Muscle of back (tissue), 11 donors: ENCODE data around the gene PLA2G4B. TPM values are rescaled to one million over a fixed set of nuclear protein-coding genes. Genes with fewer than 3 reads are reported as not detected.

ENCODE experiments used
- DNase-seq, 3 donors: peaks; one replicate each; pipeline versions ENCODE4 v3.0.0 to v3.0.0-alpha.2; 2013
- polyA plus RNA-seq, 10 donors: library from polyadenylated mRNA; unstranded; fragments of 120-200 nt; gene quantifications; one replicate each; pipeline ENCODE4 v1.2.1, GENCODE V29; 2013; ENCODE audit not compliant: insufficient read length in 10 of 10

PLA2G4B gene
- polyA plus RNA-seq, 10 donors = 1.5 to 9.7 (median 6.9) TPM

DNA sequence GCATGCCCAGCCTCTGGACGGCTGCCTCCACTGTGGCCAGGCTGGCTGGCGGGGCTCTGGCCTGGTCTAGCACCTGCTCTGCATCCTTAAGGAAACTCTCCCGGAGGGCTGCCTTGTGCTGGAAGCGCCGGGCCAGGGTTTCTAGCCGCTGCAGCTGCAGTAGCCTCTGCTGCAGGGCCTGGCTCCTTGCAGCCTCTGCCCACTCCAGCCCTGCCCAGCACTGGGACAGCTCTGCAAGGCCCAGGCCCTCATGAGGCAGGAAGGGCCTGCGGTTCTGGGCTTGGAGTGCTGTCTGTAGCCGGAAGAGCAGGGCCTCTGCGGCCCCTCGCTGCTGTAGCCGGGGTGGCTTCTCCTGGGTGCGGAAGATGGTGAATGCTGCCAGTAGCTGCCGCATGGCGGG is 47.2 kb downstream of the PLA2G4B start:
- no peak for DNase-seq

DNA sequence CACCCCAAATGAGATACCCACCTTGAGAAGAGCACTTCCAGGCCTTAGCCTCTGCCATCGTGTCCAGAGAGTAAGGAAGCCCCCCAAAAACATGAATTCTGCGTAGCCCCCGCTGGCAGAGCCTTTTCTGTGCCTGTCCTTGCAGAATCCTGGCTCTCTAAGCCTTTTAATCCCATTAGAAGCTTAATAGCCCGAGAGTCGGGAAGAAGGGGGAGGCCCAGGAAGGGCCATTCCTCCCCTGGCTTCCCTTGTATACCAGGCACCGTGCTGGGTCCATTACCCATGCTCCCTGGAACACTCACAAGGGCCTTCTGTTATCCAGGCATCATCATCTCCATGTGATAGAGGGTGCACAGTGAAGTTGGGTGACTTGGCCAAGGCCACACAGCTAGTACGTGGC is 48.1 kb downstream of the PLA2G4B start:
- DNase-seq = no peak

GRCh38 chr15:41887161-41887560 is 48.5 kb downstream of the PLA2G4B start:
- no peak for DNase-seq

DNA sequence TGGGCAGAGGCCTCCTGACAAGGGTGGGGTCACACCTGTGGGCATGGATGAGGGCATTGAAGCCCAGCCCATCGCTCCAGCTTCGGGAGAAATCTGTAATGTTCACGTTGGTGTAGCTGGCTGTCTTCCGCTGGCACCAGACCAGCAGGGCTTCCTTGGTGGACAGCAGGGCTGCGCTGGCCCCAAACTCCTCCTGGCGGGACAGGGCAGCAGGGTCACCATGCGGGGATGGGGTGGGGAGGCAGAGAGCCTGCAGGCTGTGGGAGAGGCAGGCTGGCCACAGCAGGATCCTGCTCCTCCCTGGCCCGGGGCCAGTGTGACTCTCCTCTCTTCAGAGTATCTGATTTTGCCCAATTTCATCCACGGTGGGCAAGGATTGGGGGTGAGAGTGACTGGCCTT is 49.2 kb downstream of the PLA2G4B start:
- no peak for DNase-seq

- DNase-seq = no peak
These were observed 50.1 kb downstream of the PLA2G4B start for GRCh38 chr15:41888662-41889253.

GRCh38 chr15:41890050-41890690 is 51.5 kb downstream of the PLA2G4B start:
- DNase-seq = no peak

DNA sequence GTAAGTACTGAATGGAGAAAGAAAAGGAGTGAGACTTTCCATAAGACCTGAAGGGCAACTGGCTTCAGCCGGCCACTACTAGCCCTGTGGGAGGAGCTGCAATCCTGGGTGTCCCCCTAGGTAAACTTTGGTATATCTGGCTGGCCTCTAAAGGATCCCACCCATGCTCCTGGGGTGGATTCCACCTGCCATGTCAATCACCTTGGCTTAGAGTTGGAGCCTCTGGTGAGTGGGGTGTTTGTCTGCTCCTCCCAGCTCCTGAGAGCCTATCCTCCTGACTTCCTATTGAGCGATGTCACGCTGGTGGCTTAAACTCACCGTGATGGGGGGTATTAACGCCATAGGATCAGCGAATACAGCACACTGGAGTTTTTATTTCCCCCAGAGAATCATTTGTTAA is 52.6 kb downstream of the PLA2G4B start:
- no peak for DNase-seq

DNA sequence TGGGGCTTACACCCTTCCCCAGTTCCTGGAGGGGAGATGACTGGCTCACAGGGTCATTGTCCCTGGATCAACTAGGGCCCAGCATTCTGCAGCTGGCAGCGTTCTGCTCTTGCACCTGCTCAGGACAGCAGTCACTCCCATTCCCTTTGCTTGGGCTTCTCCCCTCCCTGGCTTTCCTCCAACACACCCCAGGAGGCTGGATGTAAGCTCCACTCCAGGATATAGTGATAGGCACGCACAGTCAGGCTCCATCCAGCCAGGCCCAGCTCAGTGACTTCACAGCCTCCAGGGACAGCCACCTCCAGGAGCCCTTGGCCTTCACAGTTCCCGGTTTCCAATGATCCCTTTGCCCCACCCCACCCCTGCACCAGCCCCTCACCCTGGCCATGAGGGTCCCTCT is 53.3 kb downstream of the PLA2G4B start:
- no peak for DNase-seq

DNA sequence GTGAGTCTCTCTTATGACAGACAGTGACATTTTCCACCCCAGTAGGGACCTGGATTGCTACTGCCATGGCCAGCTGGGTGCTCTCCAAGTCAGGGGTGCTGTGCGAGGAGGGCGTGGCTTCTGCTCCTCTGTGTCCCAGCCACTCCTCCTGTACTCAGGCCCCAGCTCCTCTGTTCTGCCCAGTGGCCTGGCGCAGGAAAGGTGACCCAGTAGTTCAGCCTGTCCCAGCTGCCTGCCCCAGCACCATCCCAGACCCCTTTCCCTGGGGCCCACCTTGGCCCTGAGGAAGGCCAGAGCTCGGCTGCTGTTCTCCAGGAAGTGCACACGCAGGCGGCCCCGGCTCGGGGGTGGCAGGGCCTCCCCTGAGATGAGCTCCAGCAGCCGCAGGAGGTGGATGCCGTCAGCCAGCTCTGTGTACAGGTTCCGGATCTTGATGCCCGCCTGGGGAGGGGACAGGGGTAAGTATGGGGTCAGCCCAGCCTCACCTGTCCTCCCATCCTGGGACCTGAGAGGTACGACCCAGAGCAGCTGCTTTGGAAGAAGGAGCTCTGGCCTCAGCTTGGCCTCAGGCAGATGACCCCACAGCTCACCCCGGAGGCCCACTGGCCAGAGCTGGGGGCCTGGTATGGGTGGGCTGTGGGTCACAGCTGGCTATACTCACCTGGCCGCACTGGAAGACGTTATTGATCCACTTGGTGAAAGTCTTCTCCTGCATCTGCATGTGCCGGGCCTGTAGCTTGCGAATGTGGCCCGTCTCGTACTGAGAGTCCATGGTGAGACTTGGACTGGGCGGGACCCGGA is 54.2 kb downstream of the PLA2G4B start:
- no peak for DNase-seq

DNA sequence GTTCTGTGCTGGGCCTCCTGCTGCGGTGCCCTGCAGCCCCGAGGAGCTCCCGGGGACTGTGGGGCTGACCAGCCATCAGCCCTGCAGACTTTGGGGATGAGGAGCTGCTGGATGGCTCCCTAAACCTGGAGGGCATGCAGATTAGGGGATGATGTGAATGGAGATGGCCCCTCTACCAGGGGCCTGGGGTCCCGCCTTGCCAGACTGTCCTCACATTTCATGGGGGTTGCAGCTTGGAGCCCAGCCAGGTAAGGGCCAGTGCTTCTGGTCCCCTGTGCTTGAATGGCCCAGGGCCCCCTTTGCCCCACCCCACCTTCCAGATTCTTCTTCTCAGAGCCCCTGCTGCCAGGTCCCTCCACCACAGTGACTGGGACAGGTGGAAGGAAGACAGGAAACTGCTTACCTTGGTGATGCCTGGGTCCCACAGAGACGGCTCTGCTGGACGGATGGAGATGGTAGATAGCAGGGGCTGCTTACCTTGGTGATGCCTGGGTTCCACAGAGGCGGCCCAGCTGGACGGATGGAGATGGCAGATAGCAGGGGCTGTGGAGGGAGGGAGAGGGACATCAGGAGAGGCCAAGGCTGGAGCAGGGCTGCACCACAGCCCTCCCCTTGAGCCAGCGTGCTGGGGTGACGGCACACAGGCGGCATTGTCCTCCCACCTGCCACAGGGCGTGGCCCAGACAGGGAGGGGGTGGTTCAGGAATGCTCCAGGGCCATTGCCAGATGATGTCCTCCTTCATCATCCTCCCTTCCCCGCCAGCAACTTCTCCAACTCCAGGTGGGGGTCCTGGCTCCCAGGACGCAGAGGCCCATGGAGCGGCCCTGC is 55.0 kb downstream of the PLA2G4B start, which contains the start of gene SPTBN5:
SPTBN5 (minus strand) TSS at position 632 of the 829 bp plus-strand sequence; CDS start at position 76, 556 bp downstream.
- DNase-seq = no peak

DNA sequence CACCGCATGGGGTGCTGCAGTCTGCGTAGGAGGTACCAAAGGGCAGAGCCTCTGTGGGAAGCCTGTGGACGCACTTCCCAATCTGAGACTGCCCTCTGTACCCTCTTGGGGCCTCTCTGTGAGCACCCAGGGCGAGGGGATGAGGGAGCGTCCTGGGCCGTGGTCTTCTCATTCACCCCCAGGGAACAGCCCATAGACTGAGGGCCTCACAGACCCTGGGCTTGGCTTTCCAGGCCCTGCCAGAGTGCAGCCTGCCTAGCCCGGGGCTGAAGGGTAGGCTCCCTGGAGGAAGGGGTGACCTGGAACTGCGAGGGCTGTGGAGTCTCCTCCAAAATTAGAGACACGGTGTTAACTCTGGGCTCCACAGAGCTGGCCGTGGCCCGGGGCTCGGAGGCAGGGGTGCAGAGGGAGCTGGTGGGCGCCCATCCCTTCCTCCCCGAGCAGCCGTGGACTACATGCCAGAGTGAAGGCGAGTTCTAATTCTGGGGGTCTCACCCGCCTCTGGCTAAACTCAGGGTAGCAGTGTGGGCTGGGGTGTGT is 55.7 kb downstream of the PLA2G4B start:
- DNase-seq = no peak

GRCh38 chr15:41894791-41895463 is 56.3 kb downstream of the PLA2G4B start:
- DNase-seq = peak in 2 of 3 donors; percentile 51 to 65

DNA sequence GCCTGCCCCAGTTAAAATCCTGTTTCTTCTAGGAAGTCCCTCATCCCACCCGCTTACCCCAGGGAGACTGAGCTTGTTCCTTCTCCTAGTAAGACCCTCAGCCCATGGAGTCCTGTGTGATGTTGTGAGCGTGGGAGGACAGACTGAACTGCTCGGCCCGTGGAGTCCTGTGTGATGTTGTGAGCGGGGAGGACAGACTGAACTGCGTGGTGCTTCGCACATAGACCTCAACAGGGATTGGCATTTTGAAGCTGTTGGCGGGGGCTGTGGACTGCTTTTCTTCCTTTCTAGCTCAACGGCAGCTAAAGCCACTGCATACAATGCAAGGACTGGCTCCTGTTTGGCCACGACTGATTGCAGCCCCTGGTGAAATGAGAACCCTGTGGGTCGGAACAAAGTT is 56.8 kb downstream of the PLA2G4B start:
- DNase-seq = no peak

- DNase-seq = no peak
These were observed 57.3 kb downstream of the PLA2G4B start for GRCh38 chr15:41895957-41896356.

DNA sequence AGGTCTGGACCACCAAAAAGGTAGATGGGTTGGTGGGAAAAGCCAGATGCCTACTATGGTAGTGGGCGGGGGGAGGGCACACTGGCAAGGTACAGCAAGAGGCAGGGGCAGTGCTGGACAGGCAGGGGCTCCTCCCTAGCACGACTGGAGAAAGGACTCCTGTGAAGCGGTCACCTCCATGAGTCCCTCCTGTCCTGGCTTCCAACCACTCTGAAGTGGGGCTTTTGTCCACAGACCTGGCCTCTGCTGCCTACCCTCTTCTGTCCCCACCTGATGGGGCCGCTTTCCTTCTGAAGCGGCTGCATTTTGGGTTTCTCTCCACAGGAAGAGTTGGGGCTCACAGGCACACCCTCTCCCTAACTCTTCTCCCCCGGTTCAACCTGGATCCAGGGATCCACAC is 57.9 kb downstream of the PLA2G4B start:
- DNase-seq = no peak

DNA sequence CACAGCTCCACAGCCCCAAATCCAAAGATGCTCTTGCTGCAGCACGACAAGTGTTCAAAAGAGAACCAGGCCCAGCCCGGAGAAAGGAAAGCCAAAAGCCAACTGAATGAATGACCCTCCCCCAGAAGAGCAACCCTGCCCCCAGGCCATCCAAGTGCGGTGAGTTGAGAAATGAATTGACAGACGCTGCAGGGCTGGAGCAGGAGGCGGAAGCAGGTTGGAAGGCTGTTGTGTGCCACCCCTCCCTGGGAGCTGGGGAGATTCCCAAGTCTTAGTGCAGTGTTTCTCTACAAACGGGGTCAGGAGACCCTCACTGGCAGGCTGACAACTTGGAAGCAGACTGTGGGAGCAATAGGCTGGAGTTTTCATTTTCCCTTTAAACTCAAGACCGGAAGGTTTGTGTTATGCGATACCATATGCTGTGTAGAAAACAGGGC is 58.7 kb downstream of the PLA2G4B start:
- DNase-seq = no peak

Other genes with a start within 250 kb of the PLA2G4B start
- 10 to 100 TPM; 17.4 to 26.6 (median 21.9) TPM for gene MGA, start 178.4 kb upstream of the PLA2G4B start, polyA plus RNA-seq
- gene MAPKBP1, start 64.4 kb upstream of the PLA2G4B start, polyA plus RNA-seq = 10 to 100 TPM in 5 of 10 donors, 1 to 10 TPM in 5; 7.2 to 14.6 (median 10.7) TPM
- gene JMJD7, start 10.8 kb upstream of the PLA2G4B start, polyA plus RNA-seq = 10 to 100 TPM in 1 of 10 donors, 1 to 10 TPM in 9; 6.3 to 12.2 (median 7.9) TPM
- gene SPTBN5, start 55.2 kb downstream of the PLA2G4B start, polyA plus RNA-seq = 1 to 10 TPM; 2.2 to 5.9 (median 3.1) TPM
- gene EHD4, start 133.7 kb downstream of the PLA2G4B start, polyA plus RNA-seq = 10 to 100 TPM; 23.4 to 37.9 (median 33.7) TPM
- gene PLA2G4E, start 182.2 kb downstream of the PLA2G4B start, polyA plus RNA-seq = 1 to 10 TPM in 7 of 10 donors, under 1 TPM in 3; 0.50 to 1.9 (median 1.2) TPM